A549 (cell line): ENCODE measurements around the gene CCDC85B. TPM values are rescaled to one million over a fixed set of nuclear protein-coding genes. Genes with fewer than 3 reads are reported as not detected.
A peak's percentile ranks its signal among the peaks of the same experiment; 100 is the strongest.

ENCODE experiments used
- ATAC-seq, 2 experiments: fragments of 200-7000 bp in 1 of 2; fragments of >200 bp in 1 of 2; cut with Nextera tagmentation in 1 of 2; cut with Tn5 transposase in 1 of 2; 3 replicates each; pipeline versions ENCODE4 v1.8.0 to v1.9.1; 2018 to 2020; ENCODE audit warnings: mild to moderate bottlenecking in 1 of 2, moderate library complexity in 1 of 2
- CTCF ChIA-PET: fragments of 300-600 bp; sonication (Branson Sonifier 250); formaldehyde crosslinking; extraction: SDS; loops from one replicate; lab custom pipeline; 2021; ENCODE audit warnings: antibody characterized with exemption, inconsistent platforms; lab: Yijun Ruan, JAX
- POLR2A ChIA-PET: fragments of 350-600 bp; formaldehyde crosslinking; extraction: SDS; loops from one replicate; lab custom pipeline; 2021; ENCODE audit warnings: antibody characterized with exemption, inconsistent platforms; lab: Yijun Ruan, JAX
- DNase-seq, 2 experiments: peaks; one replicate each; pipeline versions ENCODE4 v3.0.0 to v3.0.0-alpha.2; 2011 to 2016; ENCODE audit warnings: low read depth in 1 of 2, low spot score in 1 of 2
- FAIRE-seq: peaks from 2 replicates; lab custom pipeline; 2011; peaks lifted over from hg19 to GRCh38; lab: Jason Lieb, UNC
- H3K27ac ChIP-seq, 2 experiments: fragments of >200 bp; sonication (Bioruptor Twin); formaldehyde crosslinking; 3 replicates each; pipeline ENCODE4 v1.5.1; 2016 to 2017
- H3K4me1 ChIP-seq: fragments of >200 bp; sonication (Bioruptor Twin); formaldehyde crosslinking; 3 replicates; pipeline ENCODE4 v1.6.1; 2016
- H3K4me2 ChIP-seq: fragments of >200 bp; sonication (Bioruptor Twin); formaldehyde crosslinking; 3 replicates; pipeline ENCODE4 v1.6.1; 2016
- H3K4me3 ChIP-seq: fragments of >200 bp; sonication (Bioruptor Twin); formaldehyde crosslinking; 3 replicates; pipeline ENCODE4 v1.5.1; 2016
- H3K9me3 ChIP-seq: fragments of >200 bp; sonication (Bioruptor Twin); formaldehyde crosslinking; 3 replicates; pipeline ENCODE4 v1.6.1; 2016
- CHD2 ChIP-seq: fragments of 150-350 bp; IDR thresholded peaks from 2 replicates; pipeline ENCODE4 v1.6.1; 2014; ENCODE audit warnings: low read length; ENCODE audit not compliant: partially characterized antibody
- CHD4 ChIP-seq: fragments of 200-600 bp; sonication (generic); IDR thresholded peaks from 2 replicates; pipeline ENCODE4 v1.6.1; 2016; ENCODE audit warnings: antibody characterized with exemption, mild to moderate bottlenecking, borderline replicate concordance
- EHF ChIP-seq: fragments of 250-450 bp; sonication (Bioruptor Pico); IDR thresholded peaks from 2 replicates; pipeline ENCODE4 v1.5.0; 2020; ENCODE audit warnings: mild to moderate bottlenecking
- FOSB ChIP-seq: fragments of 250-450 bp; sonication (Bioruptor Pico); IDR thresholded peaks from 2 replicates; pipeline ENCODE4 v1.5.0; 2020; ENCODE audit warnings: mild to moderate bottlenecking, moderate library complexity
- HOXA7 ChIP-seq: fragments of 250-450 bp; sonication (Bioruptor Pico); IDR thresholded peaks from 2 replicates; pipeline ENCODE4 v1.5.0; 2020; ENCODE audit warnings: mild to moderate bottlenecking, moderate library complexity
- HOXB5 ChIP-seq: fragments of 250-450 bp; sonication (Bioruptor Pico); IDR thresholded peaks from 2 replicates; pipeline ENCODE4 v1.5.0; 2020; ENCODE audit warnings: mild to moderate bottlenecking, moderate library complexity
- MAZ ChIP-seq: fragments of 150-350 bp; IDR thresholded peaks from 2 replicates; pipeline ENCODE4 v1.6.1; 2014; ENCODE audit warnings: antibody characterized with exemption, low read depth, low read length, borderline replicate concordance
- MYC ChIP-seq: IDR thresholded peaks from 2 replicates; pipeline ENCODE4 v1.6.1; 2012; ENCODE audit warnings: mild to moderate bottlenecking, inconsistent platforms, low read length, improper control_type of control experiment, borderline replicate concordance
- NPAS2 ChIP-seq: fragments of 250-450 bp; sonication (Bioruptor Pico); IDR thresholded peaks from 2 replicates; pipeline ENCODE4 v1.8.0; 2022; ENCODE audit warnings: mild to moderate bottlenecking, moderate library complexity, borderline replicate concordance
- NR3C1 ChIP-seq: fragments of >200 bp; sonication (Bioruptor Twin); formaldehyde crosslinking; IDR thresholded peaks from 3 replicates; pipeline ENCODE4 v1.6.1; 2017
- POLR2AphosphoS2 ChIP-seq: conservative IDR thresholded peaks from 2 replicates; pipeline ENCODE4 v1.6.1; 2012; ENCODE audit warnings: low read length, improper control_type of control experiment, inconsistent platforms
- RAD21 ChIP-seq, 2 experiments: fragments of >200 bp in 1 of 2; sonication (Bioruptor Twin) in 1 of 2; formaldehyde crosslinking in 1 of 2; IDR thresholded peaks in 1 of 2; conservative IDR thresholded peaks in 1 of 2; 2 replicates in 1 of 2; 3 replicates in 1 of 2; pipeline ENCODE4 v1.6.1; 2012 to 2018; ENCODE audit warnings: inconsistent platforms in 1 of 2
- RARB ChIP-seq: fragments of 250-450 bp; sonication (Bioruptor Pico); IDR thresholded peaks from 2 replicates; pipeline ENCODE4 v1.8.0; 2021; ENCODE audit warnings: mild to moderate bottlenecking, moderate library complexity
- ZSCAN20 ChIP-seq: fragments of 250-450 bp; sonication (Bioruptor Pico); IDR thresholded peaks from 2 replicates; pipeline ENCODE4 v1.8.0; 2022; ENCODE audit warnings: mild to moderate bottlenecking, moderate library complexity
- WGBS: methylation state at CpG from one replicate; pipeline ENCODE4 v1.1.6; 2017; ENCODE audit errors: missing lambda C conversion rate; 5-methylcytosine and 5-hydroxymethylcytosine counted together
- polyA plus RNA-seq, 4 experiments: library from polyadenylated mRNA; depleted of rRNA in 3 of 4; stranded (reverse); fragments of >200 nt; fragmentation: RNase III in 1 of 4; extraction: RNeasy Plus Mini Kit Qiagen cat#74134 plus additional on column Dnase treatment in 1 of 4; gene quantifications; 2 replicates in 3 of 4; 3 replicates in 1 of 4; pipeline ENCODE4 v1.2.3, GENCODE V29; 2011 to 2017
- TF ChIP-seq, protein P1 (sequence below): fragments of >200 bp; sonication (Bioruptor Twin); formaldehyde crosslinking; IDR thresholded peaks from 3 replicates; pipeline ENCODE4 v1.5.1; 2016
- TF ChIP-seq, protein P2 (sequence below): fragments of >200 bp; sonication (Bioruptor Twin); formaldehyde crosslinking; IDR thresholded peaks from 2 replicates; pipeline ENCODE4 v1.6.1; 2016
- TF ChIP-seq, protein P3 (sequence below): IDR thresholded peaks from 2 replicates; pipeline ENCODE4 v1.6.1; 2012

CCDC85B gene
- polyA plus RNA-seq, 2 of the 4 experiments (the other 2 are of a cell fraction): 7.3 to 27.5 TPM

DNA sequence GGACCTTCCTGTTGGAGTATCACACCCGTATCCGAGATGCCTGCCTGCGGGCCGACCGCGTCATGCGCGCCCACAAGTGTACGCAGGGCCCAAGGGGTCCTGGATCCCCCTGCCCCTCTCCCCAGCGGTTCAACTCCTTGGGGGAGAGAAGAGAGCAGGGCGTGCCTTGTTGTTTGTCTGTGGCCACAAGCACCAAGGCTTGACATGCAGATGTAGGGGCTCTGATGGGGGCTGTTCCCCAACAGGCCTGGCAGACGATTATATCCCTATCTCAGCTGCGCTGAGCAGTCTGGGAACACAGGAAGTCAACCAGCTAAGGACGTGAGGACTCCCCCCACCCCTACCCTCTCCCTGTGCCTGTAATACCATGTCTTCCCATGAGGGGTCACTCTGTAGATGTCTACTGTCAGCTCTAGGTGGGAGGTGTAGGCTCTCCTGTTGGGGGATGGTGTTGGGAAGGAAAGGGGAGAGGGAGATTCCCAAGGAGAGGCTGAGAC lies 39.3 kb upstream of the CCDC85B start:
- no peak overlapping the region for H3K4me2 ChIP-seq
- 94% methylated on average over 13 of the region's 14 CpGs for WGBS
- H3K4me3 ChIP-seq: no peak overlapping the region
- no peaks in the 10 kb centered on the region for H3K9me3 ChIP-seq
- FAIRE-seq (no peak), ATAC-seq (peak; percentile 33 to 60; a peak in 5 of 6 replicates), DNase-seq (peak in 1 of 2 experiments; percentile 72)
- CTCF ChIA-PET: interaction anchor here (0.6 to 7.5 kb wide), 15 partner anchors 9 to 505 kb away, joined by 3 to 45 read pairs (median 3); partner anchors contain the start of gene MUS81
- no peak overlapping the region for H3K27ac ChIP-seq
- POLR2A ChIA-PET: interaction anchor here (0.7 to 5.6 kb wide), 4 partner anchors 8 to 39 kb away, joined by 3 to 36 read pairs (median 6); partner anchors contain the start of genes CCDC85B, CFL1, FIBP and MUS81
- TF ChIP-seq FOSB (CRISPR knock-in tag): peak; percentile 27; the same call in 1 of the 2 replicates
- peak; percentile 67 for TF ChIP-seq POLR2AphosphoS2
- TF ChIP-seq, protein P1, sequence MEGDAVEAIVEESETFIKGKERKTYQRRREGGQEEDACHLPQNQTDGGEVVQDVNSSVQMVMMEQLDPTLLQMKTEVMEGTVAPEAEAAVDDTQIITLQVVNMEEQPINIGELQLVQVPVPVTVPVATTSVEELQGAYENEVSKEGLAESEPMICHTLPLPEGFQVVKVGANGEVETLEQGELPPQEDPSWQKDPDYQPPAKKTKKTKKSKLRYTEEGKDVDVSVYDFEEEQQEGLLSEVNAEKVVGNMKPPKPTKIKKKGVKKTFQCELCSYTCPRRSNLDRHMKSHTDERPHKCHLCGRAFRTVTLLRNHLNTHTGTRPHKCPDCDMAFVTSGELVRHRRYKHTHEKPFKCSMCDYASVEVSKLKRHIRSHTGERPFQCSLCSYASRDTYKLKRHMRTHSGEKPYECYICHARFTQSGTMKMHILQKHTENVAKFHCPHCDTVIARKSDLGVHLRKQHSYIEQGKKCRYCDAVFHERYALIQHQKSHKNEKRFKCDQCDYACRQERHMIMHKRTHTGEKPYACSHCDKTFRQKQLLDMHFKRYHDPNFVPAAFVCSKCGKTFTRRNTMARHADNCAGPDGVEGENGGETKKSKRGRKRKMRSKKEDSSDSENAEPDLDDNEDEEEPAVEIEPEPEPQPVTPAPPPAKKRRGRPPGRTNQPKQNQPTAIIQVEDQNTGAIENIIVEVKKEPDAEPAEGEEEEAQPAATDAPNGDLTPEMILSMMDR: peak; percentile 35; the same call in 2 of the 3 replicates
- no peak for TF ChIP-seq NR3C1
- TF ChIP-seq HOXA7 (CRISPR knock-in tag): peak; percentile 65; the same call in 1 of the 2 replicates
- TF ChIP-seq MAZ: no peak
- TF ChIP-seq EHF (CRISPR knock-in tag): no peak
- H3K4me1 ChIP-seq: peaks cover 21% of the 10 kb centered on the region

DNA sequence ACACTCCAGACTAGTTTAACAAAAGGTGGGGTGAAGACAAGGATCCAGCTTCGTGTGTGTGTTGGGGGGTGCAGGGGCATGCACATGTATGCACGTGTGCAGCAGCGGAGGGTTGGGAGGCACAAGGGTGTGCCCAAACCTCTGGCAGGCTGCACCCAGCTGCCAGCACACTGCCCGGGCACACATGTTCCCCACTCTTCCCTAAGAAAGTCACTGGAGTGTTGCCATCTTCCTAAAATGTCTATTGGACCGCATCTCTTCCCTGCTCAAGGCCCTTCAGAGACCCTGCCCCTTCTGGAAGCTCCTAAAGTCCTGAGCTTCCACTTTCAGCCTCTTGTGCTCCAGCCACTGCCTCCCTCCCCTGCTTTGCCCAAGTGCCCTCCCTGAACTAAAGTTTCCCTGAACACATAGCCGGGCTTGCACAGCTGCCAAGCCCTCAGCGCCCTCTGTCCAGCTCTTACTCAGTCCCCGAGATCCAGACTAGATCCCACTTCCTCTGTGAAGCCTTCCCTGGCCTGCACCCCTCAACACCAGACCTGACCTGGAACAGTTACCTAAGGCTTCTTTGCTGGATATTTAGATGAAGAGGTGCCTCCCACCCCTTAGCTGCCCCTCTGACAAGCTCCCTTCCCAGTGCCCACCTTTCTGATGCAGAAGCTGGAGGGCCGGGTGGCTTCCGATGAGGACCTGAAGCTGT lies 38.5 kb upstream of the CCDC85B start:
- Histone ChIP-seq H3K4me3 (no peak overlapping the region), H3K4me2 (no peak overlapping the region), H3K27ac (no peak overlapping the region), H3K9me3 (no peaks in the 10 kb centered on the region), H3K4me1 (peaks cover 23% of the 10 kb centered on the region)
- FAIRE-seq (no peak), DNase-seq (no peak), ATAC-seq (peak in 1 of 2 experiments; percentile 4; a peak in 3 of 6 replicates)
- TF ChIP-seq, protein P2, sequence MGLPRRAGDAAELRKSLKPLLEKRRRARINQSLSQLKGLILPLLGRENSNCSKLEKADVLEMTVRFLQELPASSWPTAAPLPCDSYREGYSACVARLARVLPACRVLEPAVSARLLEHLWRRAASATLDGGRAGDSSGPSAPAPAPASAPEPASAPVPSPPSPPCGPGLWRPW: no peak
- no peak for TF ChIP-seq MYC
- TF ChIP-seq, protein P3, sequence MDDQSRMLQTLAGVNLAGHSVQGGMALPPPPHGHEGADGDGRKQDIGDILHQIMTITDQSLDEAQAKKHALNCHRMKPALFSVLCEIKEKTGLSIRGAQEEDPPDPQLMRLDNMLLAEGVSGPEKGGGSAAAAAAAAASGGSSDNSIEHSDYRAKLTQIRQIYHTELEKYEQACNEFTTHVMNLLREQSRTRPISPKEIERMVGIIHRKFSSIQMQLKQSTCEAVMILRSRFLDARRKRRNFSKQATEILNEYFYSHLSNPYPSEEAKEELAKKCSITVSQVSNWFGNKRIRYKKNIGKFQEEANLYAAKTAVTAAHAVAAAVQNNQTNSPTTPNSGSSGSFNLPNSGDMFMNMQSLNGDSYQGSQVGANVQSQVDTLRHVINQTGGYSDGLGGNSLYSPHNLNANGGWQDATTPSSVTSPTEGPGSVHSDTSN: no peak
- TF ChIP-seq NR3C1: no peak
- TF ChIP-seq CHD2: no peak
- no peak for TF ChIP-seq HOXB5 (CRISPR knock-in tag)
- TF ChIP-seq HOXA7 (CRISPR knock-in tag): 0 out of 2 replicates have a peak, but pooled peaks have one; percentile 69
- no peak for TF ChIP-seq ZSCAN20 (CRISPR knock-in tag)
- TF ChIP-seq FOSB (CRISPR knock-in tag): peak; percentile 12; the same call in 1 of the 2 replicates
- 0 out of 2 replicates have a peak, but pooled peaks have one; percentile 29 for TF ChIP-seq RARB (CRISPR knock-in tag)
- TF ChIP-seq POLR2AphosphoS2: peak; percentile 77
- TF ChIP-seq RAD21 (conservative IDR thresholded peaks at IDR 0.05 in 1 of 2, IDR thresholded peaks at IDR 0.05 in 1 of 2): no peak
- no peak for TF ChIP-seq NPAS2 (CRISPR knock-in tag)
- TF ChIP-seq CHD4: no peak
- POLR2A ChIA-PET: interaction anchor here (0.7 to 1.3 kb wide), 3 partner anchors 9 to 38 kb away, joined by 3 to 7 read pairs (median 4); partner anchors contain the start of genes CCDC85B, FIBP and MUS81
- CTCF ChIA-PET: interaction anchor here (0.6 to 7.5 kb wide), 17 partner anchors 8 to 506 kb away, joined by 3 to 45 read pairs (median 4); partner anchors contain the start of genes KAT5 and MUS81
- WGBS: 90% methylated on average over 8 of the region's 10 CpGs
